Body of pancreas (tissue), 4 donors: ENCODE results near the gene PGPEP1. TPM values are rescaled to one million over a fixed set of nuclear protein-coding genes. Genes with fewer than 3 reads are reported as not detected.

Experiments used
- ATAC-seq: fragments of 150-250 bp; one replicate; pipeline ENCODE4 v1.9.1; 2016
- DNase-seq, 4 donors: peaks; one replicate each; pipeline ENCODE4 v3.0.0-alpha.2; 2019
- H3K27ac ChIP-seq, 4 donors: fragments of 200-600 bp; sonication (generic); 1 replicate in 3 of 4; 2 replicates in 1 of 4; pipeline versions ENCODE4 v1.5.1 to v1.6.1; 2016 to 2019; ENCODE audit warnings: mild to moderate bottlenecking in 1 of 4, mixed read lengths in 1 of 4, moderate library complexity in 1 of 4
- H3K27me3 ChIP-seq, 2 donors: fragments of 200-600 bp; sonication (generic); one replicate each; pipeline ENCODE4 v1.6.0; 2016; ENCODE audit warnings: mild to moderate bottlenecking in 1 of 2
- H3K36me3 ChIP-seq, 2 donors: fragments of 200-600 bp; sonication (generic); replicated peaks in 1 of 2; 2 replicates each; pipeline ENCODE4 v1.5.1; 2016; ENCODE audit warnings: low read depth in 2 of 2; ENCODE audit not compliant: insufficient read depth in 1 of 2
- H3K4me1 ChIP-seq: fragments of 200-600 bp; sonication (generic); one replicate; pipeline ENCODE4 v1.6.0; 2016
- H3K4me3 ChIP-seq, 2 donors: fragments of 200-600 bp; sonication (generic); 1 replicate in 1 of 2; 2 replicates in 1 of 2; pipeline ENCODE4 v1.5.1; 2016 to 2019
- H3K9me3 ChIP-seq, 3 donors: fragments of 200-600 bp; sonication (generic); 1 replicate in 2 of 3; 2 replicates in 1 of 3; pipeline ENCODE4 v1.5.1; 2016
- POLR2A ChIP-seq, 3 donors: fragments of 450-650 bp; IDR thresholded peaks; one replicate each; pipeline ENCODE4 v1.6.1; 2016; ENCODE audit warnings: antibody characterized with exemption in 3 of 3, mild to moderate bottlenecking in 2 of 3
- WGBS, 2 donors: methylation state at CpG; one replicate each; pipeline ENCODE4 v1.1.5; 2017; 5-methylcytosine and 5-hydroxymethylcytosine counted together
- intact Hi-C: fragments of 100-400 bp; cut with DNase I; formaldehyde crosslinking; loops from one replicate; pipeline ENCODE4 v1.15.1; 2023
- total RNA-seq, 2 donors: library from RNA; depleted of rRNA; stranded (reverse); fragments of >200 nt; gene quantifications; one replicate each; pipeline ENCODE4 v1.1.0, GENCODE V29; 2016
- TF ChIP-seq, protein P1 (sequence below), 7 experiments: fragments of 450-650 bp in 4 of 7; fragments of 200-600 bp in 3 of 7; sonication (generic) in 3 of 7; IDR thresholded peaks; one replicate each; pipeline ENCODE4 v1.5.1; 2016 to 2019; ENCODE audit warnings: antibody characterized with exemption in 7 of 7

Gene PGPEP1
- total RNA-seq, 2 donors from 2014 or later = 22.1 to 37.6 TPM

DNA sequence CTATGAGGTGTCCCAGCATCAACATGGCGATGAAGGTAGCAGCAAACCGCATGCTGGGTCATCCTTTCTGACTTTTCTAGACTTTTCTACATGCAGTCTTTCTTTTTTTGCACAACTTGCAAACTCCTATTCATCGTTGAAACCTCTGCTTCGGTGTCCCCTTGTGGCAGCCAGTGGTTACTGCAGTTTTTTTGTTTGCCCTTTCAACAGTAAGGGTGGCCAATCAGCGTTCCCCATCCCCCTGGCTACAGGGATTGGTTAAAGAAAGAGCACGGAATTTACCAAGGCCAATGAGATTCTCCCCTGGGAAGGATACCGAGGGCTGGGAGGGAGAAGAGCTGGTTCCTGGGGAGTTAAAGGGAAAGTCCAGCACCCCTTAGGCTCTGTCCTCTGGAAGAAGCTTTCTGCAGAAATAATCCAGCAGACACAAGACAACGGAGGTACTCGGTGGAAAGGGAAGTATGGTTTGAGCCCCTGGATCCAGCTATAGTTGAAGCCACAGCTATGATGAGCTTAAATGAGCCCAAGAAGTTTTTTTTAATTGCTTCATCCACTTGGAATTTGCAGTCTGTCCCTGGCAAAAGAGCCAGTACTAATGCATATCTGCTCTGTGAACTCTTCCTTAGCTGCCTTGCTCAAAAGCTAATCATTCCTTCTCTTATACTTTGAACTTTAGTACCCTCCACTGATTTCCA lies 11.9 kb upstream of the PGPEP1 start:
- Histone ChIP-seq H3K27me3 (no peaks in the 10 kb centered on the region), H3K36me3 (no peaks in the 10 kb centered on the region), H3K4me1 (peaks cover 20% of the 10 kb centered on the region), H3K27ac (peak overlapping the region in 3 of 4 donors; percentile 50 to 69 (median 67)), H3K4me3 (no peak overlapping the region), H3K9me3 (no peaks in the 10 kb centered on the region)
- ATAC-seq = peak; percentile 100
- DNase-seq = peak; percentile 94 to 97 (median 96)
- intact Hi-C loops = no loop called here
- peak in 2 of 3 donors; percentile 26 to 43 for TF ChIP-seq POLR2A (IDR thresholded peaks at IDR 0.05)
- TF ChIP-seq, protein P1, sequence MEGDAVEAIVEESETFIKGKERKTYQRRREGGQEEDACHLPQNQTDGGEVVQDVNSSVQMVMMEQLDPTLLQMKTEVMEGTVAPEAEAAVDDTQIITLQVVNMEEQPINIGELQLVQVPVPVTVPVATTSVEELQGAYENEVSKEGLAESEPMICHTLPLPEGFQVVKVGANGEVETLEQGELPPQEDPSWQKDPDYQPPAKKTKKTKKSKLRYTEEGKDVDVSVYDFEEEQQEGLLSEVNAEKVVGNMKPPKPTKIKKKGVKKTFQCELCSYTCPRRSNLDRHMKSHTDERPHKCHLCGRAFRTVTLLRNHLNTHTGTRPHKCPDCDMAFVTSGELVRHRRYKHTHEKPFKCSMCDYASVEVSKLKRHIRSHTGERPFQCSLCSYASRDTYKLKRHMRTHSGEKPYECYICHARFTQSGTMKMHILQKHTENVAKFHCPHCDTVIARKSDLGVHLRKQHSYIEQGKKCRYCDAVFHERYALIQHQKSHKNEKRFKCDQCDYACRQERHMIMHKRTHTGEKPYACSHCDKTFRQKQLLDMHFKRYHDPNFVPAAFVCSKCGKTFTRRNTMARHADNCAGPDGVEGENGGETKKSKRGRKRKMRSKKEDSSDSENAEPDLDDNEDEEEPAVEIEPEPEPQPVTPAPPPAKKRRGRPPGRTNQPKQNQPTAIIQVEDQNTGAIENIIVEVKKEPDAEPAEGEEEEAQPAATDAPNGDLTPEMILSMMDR (IDR thresholded peaks at IDR 0.05) = peak; percentile 82 to 98 (median 97)
- 3 to 5% methylated on average over 9 of the region's 9 CpGs for WGBS, 2 donors

DNA sequence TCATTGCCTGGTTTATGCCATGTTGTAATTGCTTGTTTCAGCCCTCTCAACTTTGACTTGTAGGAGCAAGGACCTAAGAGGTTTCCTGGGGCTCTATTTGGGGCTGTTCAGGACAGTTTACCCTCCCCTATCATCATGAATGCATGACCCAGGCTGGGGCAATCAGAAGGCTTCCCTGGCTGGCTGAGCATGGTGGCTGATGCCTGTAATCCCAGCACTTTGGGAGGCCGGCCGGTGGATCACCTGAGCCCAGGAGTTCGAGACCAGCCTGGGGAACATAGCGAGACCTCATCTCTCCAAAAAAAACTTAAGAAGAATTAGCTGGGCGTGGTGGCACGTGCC lies 11.4 kb upstream of the PGPEP1 start:
- ATAC-seq = no peak
- TF ChIP-seq, protein P1 (IDR thresholded peaks at IDR 0.05) = no peak
- TF ChIP-seq POLR2A (IDR thresholded peaks at IDR 0.05) = no peak
- H3K9me3 ChIP-seq = no peaks in the 10 kb centered on the region
- 56 to 69% methylated on average over 4 to 6 of the region's 6 CpGs for whole genome bisulfite sequencing, 2 donors
- H3K27me3 ChIP-seq = no peaks in the 10 kb centered on the region
- no peaks in the 10 kb centered on the region for H3K36me3 ChIP-seq
- H3K4me1 ChIP-seq = peaks cover 14% of the 10 kb centered on the region
- peak overlapping the region in 3 of 4 donors; percentile 50 to 69 (median 67) for H3K27ac ChIP-seq
- H3K4me3 ChIP-seq = no peak overlapping the region
- intact Hi-C loops = no loop called here
- DNase-seq = no peak

DNA sequence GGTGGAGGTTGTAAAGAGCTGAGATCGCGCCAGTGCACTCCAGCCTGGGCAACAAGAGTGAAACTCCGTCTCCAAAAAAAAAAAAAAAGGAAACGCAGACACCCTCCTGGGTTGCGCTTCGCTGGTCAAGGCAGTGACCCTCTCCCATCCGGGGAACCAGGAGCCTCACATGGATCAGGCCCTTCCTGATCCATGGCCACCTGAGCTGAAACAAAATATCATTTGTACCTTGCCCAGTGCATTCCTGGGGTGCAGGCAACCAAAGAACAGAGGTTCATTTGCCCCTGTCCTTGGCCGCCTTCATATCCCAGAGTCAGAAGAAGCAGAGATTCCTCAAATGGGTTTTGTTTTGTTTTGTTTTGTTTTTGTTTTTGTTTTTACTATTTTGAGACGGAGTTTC lies 9.5 kb upstream of the PGPEP1 start:
- no peak for DNase-seq
- intact Hi-C loops = loop anchor here (10.0 kb wide), 1 partner anchor 56 kb away; the partner anchor contains the start of gene IQCN
- Histone ChIP-seq H3K27me3 (no peaks in the 10 kb centered on the region), H3K36me3 (no peaks in the 10 kb centered on the region), H3K27ac (no peak overlapping the region), H3K4me1 (peaks cover 11% of the 10 kb centered on the region), H3K4me3 (no peak overlapping the region), H3K9me3 (no peaks in the 10 kb centered on the region)
- WGBS, 2 donors = 73 to 81% methylated on average over 8 to 9 of the region's 9 CpGs
- TF ChIP-seq, protein P1 (IDR thresholded peaks at IDR 0.05) = no peak
- no peak for TF ChIP-seq POLR2A (IDR thresholded peaks at IDR 0.05)
- ATAC-seq = no peak

DNA sequence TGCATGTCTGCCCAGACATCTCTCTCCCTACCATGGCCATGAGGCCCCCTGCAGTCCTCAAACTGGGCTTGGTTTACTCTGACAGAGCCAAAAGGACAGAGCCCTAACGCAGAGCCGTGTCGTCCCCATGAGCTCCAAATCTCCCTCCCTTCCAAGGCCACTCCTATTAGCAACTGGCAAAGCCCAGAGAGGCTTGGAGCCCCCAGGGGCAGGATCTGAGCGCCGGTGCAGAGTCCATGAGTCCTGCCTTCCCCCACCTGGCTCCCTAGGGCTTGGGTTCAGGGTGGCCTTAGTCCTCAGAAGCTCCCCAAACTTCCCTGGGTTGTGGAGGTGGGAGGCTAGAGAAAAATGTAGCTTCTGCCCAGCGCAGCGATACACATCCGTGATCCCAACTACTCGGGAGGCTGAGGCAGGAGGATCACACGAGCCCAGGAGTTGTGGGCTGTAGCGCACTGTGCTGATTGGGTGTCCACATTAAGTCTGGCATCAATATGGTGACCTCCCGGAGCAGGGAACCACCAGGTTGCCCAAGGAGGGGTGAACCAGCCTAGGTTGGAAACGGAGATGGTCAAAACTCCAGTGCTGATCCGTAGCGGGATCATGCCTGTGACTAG lies 7.4 kb upstream of the PGPEP1 start:
- H3K27ac ChIP-seq = no peak overlapping the region
- H3K4me3 ChIP-seq = no peak overlapping the region
- ATAC-seq (no peak), DNase-seq (no peak)
- intact Hi-C loops = loop anchor here (10.0 kb wide), 1 partner anchor 58 kb away; the partner anchor contains the start of gene IQCN
- TF ChIP-seq, protein P1 (IDR thresholded peaks at IDR 0.05) = no peak
- no peak for TF ChIP-seq POLR2A (IDR thresholded peaks at IDR 0.05)
- 82 to 87% methylated on average over 4 to 15 of the region's 15 CpGs for WGBS, 2 donors
- H3K36me3 ChIP-seq = no peaks in the 10 kb centered on the region
- no peaks in the 10 kb centered on the region for H3K27me3 ChIP-seq
- H3K9me3 ChIP-seq = no peaks in the 10 kb centered on the region
- H3K4me1 ChIP-seq = peaks cover 11% of the 10 kb centered on the region
